Fibroblast of lung (primary cell): ENCODE measurements around the gene ITPR2.

Experiments used
- EZH2 ChIP-seq: IDR thresholded peaks from 2 replicates; pipeline ENCODE4 v1.5.1; 2012; ENCODE audit warnings: low read length, control low read depth, mild to moderate bottlenecking; ENCODE audit errors: missing control alignments
- TF ChIP-seq, protein P1 (sequence below), 2 donors: IDR thresholded peaks in 1 of 2; conservative IDR thresholded peaks in 1 of 2; 1 replicate in 1 of 2; 2 replicates in 1 of 2; pipeline ENCODE4 v1.5.1; 2011 to 2012; ENCODE audit warnings: low read length in 2 of 2, control low read depth in 1 of 2, inconsistent platforms in 1 of 2, low read depth in 1 of 2, mild to moderate bottlenecking in 1 of 2

- TF ChIP-seq, protein P1, sequence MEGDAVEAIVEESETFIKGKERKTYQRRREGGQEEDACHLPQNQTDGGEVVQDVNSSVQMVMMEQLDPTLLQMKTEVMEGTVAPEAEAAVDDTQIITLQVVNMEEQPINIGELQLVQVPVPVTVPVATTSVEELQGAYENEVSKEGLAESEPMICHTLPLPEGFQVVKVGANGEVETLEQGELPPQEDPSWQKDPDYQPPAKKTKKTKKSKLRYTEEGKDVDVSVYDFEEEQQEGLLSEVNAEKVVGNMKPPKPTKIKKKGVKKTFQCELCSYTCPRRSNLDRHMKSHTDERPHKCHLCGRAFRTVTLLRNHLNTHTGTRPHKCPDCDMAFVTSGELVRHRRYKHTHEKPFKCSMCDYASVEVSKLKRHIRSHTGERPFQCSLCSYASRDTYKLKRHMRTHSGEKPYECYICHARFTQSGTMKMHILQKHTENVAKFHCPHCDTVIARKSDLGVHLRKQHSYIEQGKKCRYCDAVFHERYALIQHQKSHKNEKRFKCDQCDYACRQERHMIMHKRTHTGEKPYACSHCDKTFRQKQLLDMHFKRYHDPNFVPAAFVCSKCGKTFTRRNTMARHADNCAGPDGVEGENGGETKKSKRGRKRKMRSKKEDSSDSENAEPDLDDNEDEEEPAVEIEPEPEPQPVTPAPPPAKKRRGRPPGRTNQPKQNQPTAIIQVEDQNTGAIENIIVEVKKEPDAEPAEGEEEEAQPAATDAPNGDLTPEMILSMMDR (conservative IDR thresholded peaks at IDR 0.05 in 1 of 2, IDR thresholded peaks at IDR 0.05 in 1 of 2; ENCODE audit: low read depth in 1 of 2, low read length in 2 of 2): no peak
- no peak for TF ChIP-seq EZH2
Measured at GRCh38 chr12:26847431-26847830, 14.4 kb upstream of the ITPR2 start.
